C4-2B (cell line): Measurements from ENCODE around the gene TCF12.
"Not testable (repeated sequence)": the region's sequence is repeated elsewhere in the genome, so short reads cannot be mapped to it uniquely, and the experiment has no call there.

Experiments used
- H3K27ac ChIP-seq: fragments of 450-650 bp; 2 replicates; pipeline ENCODE4 v1.5.1; 2017
- CTCF ChIP-seq: fragments of 450-650 bp; conservative IDR thresholded peaks from 2 replicates; pipeline ENCODE4 v1.5.1; 2017; ENCODE audit warnings: mild to moderate bottlenecking
- ZFX ChIP-seq: fragments of 450-650 bp; IDR thresholded peaks from 2 replicates; pipeline ENCODE4 v1.6.1; 2017

TCF12 gene

GRCh38 chr15:56996093-56996492, 77.6 kb downstream of the TCF12 start:
- TF ChIP-seq ZFX (no peak), CTCF (no peak)
- no peak overlapping the region for H3K27ac ChIP-seq

- H3K27ac ChIP-seq = no peak overlapping the region
- TF ChIP-seq CTCF (no peak), ZFX (no peak)
Observed at GRCh38 chr15:56996746-56997470, 78.5 kb downstream of the TCF12 start.

GRCh38 chr15:57003418-57003817, 85.0 kb downstream of the TCF12 start:
- no peak overlapping the region for H3K27ac ChIP-seq
- TF ChIP-seq CTCF = no peak
- TF ChIP-seq ZFX = no peak

- H3K27ac ChIP-seq = no peak overlapping the region
- no peak for TF ChIP-seq CTCF
- no peak for TF ChIP-seq ZFX
Observed at GRCh38 chr15:57005244-57005643, 86.8 kb downstream of the TCF12 start.

- not testable (repeated sequence) for H3K27ac ChIP-seq
Observed at GRCh38 chr15:57007797-57008196, 89.4 kb downstream of the TCF12 start.

- H3K27ac ChIP-seq = no peak overlapping the region
Observed at GRCh38 chr15:57010724-57011123, 92.3 kb downstream of the TCF12 start.

GRCh38 chr15:57012556-57012955, 94.1 kb downstream of the TCF12 start:
- TF ChIP-seq ZFX = no peak
- no peak for TF ChIP-seq CTCF
- no peak overlapping the region for H3K27ac ChIP-seq

More at GRCh38 chr15:57010724-57011123, 92.3 kb downstream of the TCF12 start:
- TF ChIP-seq ZFX = no peak

- H3K27ac ChIP-seq = not testable (repeated sequence)
Observed at GRCh38 chr15:57014896-57015295, 96.5 kb downstream of the TCF12 start.

GRCh38 chr15:57015360-57015759, 96.9 kb downstream of the TCF12 start:
- no peak overlapping the region for H3K27ac ChIP-seq
- TF ChIP-seq CTCF (no peak), ZFX (no peak)
